Activated B cell treated with CpG ODN at 0.5 μM for 24 hours (primary cell): ENCODE results near the gene NFIB. TPM values are rescaled to one million over a fixed set of nuclear protein-coding genes. Genes with fewer than 3 reads are reported as not detected.

Experiments used
- ATAC-seq: fragments of 200-7000 bp; cut with Tn5 transposase; one replicate; pipeline ENCODE4 v1.10.0; 2021; ENCODE audit warnings: low read depth, mild to moderate bottlenecking, moderate library complexity
- CTCF ChIA-PET: fragments of 350-600 bp; sonication (Branson Sonifier 250); formaldehyde crosslinking; loops from one replicate; lab custom pipeline; 2021; ENCODE audit warnings: antibody characterized with exemption; lab: Charles Lee
- POLR2A ChIA-PET: fragments of 350-600 bp; sonication (Branson Sonifier 250); formaldehyde crosslinking; loops from one replicate; lab custom pipeline; 2021; ENCODE audit warnings: antibody characterized with exemption; lab: Charles Lee
- DNase-seq: peaks from one replicate; pipeline ENCODE4 v3.0.0; 2022
- H3K27ac Mint-ChIP-seq: one replicate; pipeline ENCODE4 v1.8.0; 2020; ENCODE audit warnings: mixed read lengths
- H3K27me3 Mint-ChIP-seq: one replicate; pipeline ENCODE4 v1.8.0; 2021; ENCODE audit warnings: mixed read lengths
- H3K36me3 Mint-ChIP-seq: one replicate; pipeline ENCODE4 v1.8.0; 2021; ENCODE audit warnings: low read depth, mixed read lengths
- H3K4me1 Mint-ChIP-seq: one replicate; pipeline ENCODE4 v1.8.0; 2021; ENCODE audit warnings: mixed read lengths
- H3K4me3 Mint-ChIP-seq: one replicate; pipeline ENCODE4 v1.8.0; 2020; ENCODE audit warnings: mild to moderate bottlenecking, mixed read lengths
- H3K9me3 Mint-ChIP-seq: one replicate; pipeline ENCODE4 v1.8.0; 2020; ENCODE audit warnings: mixed read lengths
- CTCF ChIP-seq: fragments of 200-600 bp; IDR thresholded peaks from one replicate; pipeline ENCODE4 v1.8.0; 2022; ENCODE audit warnings: antibody characterized with exemption, mild to moderate bottlenecking
- intact Hi-C: fragments of 100-400 bp; cut with micrococcal nuclease; formaldehyde crosslinking; loops from one replicate; pipeline ENCODE4 v1.15.1; 2024
- total RNA-seq: library from RNA; stranded (reverse); gene quantifications from 2 replicates; pipeline ENCODE4 v1.2.3, GENCODE V29; 2022

NFIB gene
- total RNA-seq, 1 donor from 2014 or later: not detected

- peaks cover 8% of the 10 kb centered on the region for H3K27me3 Mint-ChIP-seq
- H3K9me3 Mint-ChIP-seq: no peaks in the 10 kb centered on the region
- H3K4me1 Mint-ChIP-seq: no peaks in the 10 kb centered on the region
- ChIA-PET CTCF (no interaction called here), POLR2A (no interaction called here)
- no peak for DNase-seq
- H3K4me3 Mint-ChIP-seq: no peak overlapping the region
- ATAC-seq: no peak
- H3K36me3 Mint-ChIP-seq: no peaks in the 10 kb centered on the region
- TF ChIP-seq CTCF: no peak
- intact Hi-C loops: no loop called here
- H3K27ac Mint-ChIP-seq: no peak overlapping the region
Measured at GRCh38 chr9:14272927-14273528, 40.9 kb downstream of the NFIB start.

- ATAC-seq (no peak), DNase-seq (no peak)
- ChIA-PET POLR2A (no interaction called here), CTCF (no interaction called here)
- Mint-ChIP-seq H3K9me3 (no peaks in the 10 kb centered on the region), H3K36me3 (no peaks in the 10 kb centered on the region), H3K27ac (no peak overlapping the region), H3K4me1 (no peaks in the 10 kb centered on the region), H3K4me3 (no peak overlapping the region), H3K27me3 (peaks cover 8% of the 10 kb centered on the region)
- no peak for TF ChIP-seq CTCF
- intact Hi-C loops: no loop called here
Measured at GRCh38 chr9:14271093-14271673, 42.8 kb downstream of the NFIB start.

DNA sequence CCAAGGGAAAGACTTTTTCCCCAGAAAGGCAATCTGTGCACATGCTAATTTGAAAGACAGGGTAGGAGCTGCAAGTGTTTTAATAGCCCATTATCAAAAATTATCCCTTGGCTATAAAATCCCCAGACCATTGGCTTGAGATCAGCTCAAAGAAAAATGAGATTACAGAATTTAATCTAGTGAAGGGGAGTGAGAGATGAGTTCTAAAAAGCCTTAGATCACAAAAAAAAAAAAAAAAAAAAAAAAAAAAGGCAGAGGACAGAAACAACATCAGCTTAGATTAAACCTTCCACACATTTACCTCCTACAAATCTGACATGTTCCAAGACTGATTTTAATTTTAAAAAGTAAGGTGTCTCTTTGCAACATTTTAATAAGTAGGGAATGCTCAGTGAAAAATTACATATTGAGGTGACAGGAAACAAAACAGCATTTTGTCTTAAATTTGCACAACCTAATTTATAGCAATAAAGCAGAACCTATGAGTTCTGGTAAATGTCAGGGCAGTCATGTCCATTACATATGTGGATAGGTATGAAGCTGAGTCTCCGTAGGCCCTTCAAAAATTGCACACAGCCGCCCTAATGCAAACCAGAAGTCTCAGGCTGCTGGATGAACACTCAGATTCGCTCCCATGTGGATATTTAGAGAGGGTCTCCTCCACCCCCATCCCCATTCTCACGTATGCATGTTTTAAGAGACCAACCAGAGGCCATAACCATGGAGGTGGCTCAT, 43.4 kb downstream of the NFIB start:
- no peaks in the 10 kb centered on the region for H3K4me1 Mint-ChIP-seq
- DNase-seq (no peak), ATAC-seq (no peak)
- H3K36me3 Mint-ChIP-seq: no peaks in the 10 kb centered on the region
- no peak for TF ChIP-seq CTCF
- peaks cover 8% of the 10 kb centered on the region for H3K27me3 Mint-ChIP-seq
- intact Hi-C loops: no loop called here
- H3K4me3 Mint-ChIP-seq: no peak overlapping the region
- H3K27ac Mint-ChIP-seq: no peak overlapping the region
- ChIA-PET POLR2A (no interaction called here), CTCF (no interaction called here)
- H3K9me3 Mint-ChIP-seq: no peaks in the 10 kb centered on the region

- Mint-ChIP-seq H3K36me3 (no peaks in the 10 kb centered on the region), H3K4me1 (no peaks in the 10 kb centered on the region), H3K27me3 (peaks cover 8% of the 10 kb centered on the region), H3K4me3 (no peak overlapping the region), H3K9me3 (no peaks in the 10 kb centered on the region), H3K27ac (no peak overlapping the region)
- no peak for TF ChIP-seq CTCF
- ChIA-PET POLR2A (no interaction called here), CTCF (no interaction called here)
- ATAC-seq: no peak
- intact Hi-C loops: no loop called here
- no peak for DNase-seq
Measured at GRCh38 chr9:14269916-14270315, 44.0 kb downstream of the NFIB start.

DNA sequence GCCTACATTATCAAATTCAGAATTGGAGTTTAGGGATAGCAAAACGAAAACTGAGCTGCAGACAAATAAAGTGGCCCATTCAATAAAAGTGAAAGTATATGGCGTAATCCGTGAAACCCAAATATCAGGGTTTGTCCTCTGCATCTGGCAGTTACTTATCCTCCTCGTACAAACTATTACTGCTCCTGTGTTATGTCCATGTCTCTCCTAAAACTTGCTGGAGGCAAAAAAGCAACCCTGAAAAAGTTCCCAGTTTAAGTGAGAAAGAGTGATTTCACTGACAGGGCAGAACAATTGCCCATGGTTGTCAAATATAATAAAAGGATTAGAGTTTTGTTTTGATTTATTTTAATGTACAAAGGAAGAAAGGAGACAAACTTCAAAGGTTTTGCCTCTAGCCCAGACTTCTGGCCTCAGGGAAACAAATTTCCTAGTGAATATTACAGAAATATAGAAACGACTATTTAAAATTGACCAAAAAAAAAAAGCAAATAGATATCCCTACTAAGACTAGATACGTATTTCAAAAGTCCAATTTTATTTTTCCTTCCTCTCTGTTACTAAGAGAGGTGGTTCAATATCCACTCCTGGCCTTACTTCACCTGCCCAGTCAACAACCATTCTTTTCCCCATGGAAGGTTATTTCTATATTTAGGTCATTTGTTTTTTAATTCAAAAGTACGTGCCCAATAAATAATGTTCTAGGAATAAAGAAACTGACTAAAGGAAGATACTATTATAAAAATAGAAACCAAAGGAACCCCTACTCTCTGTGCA, 50.0 kb downstream of the NFIB start:
- ChIA-PET CTCF (no interaction called here), POLR2A (no interaction called here)
- TF ChIP-seq CTCF: no peak
- H3K36me3 Mint-ChIP-seq: no peaks in the 10 kb centered on the region
- ATAC-seq: no peak
- no peaks in the 10 kb centered on the region for H3K9me3 Mint-ChIP-seq
- no peak overlapping the region for H3K27ac Mint-ChIP-seq
- H3K4me3 Mint-ChIP-seq: no peak overlapping the region
- H3K27me3 Mint-ChIP-seq: no peaks in the 10 kb centered on the region
- H3K4me1 Mint-ChIP-seq: no peaks in the 10 kb centered on the region
- DNase-seq: no peak
- intact Hi-C loops: no loop called here
